HepG2 (cell line): ENCODE data around the gene EFCAB8. TPM values are rescaled to one million over a fixed set of nuclear protein-coding genes. Genes with fewer than 3 reads are reported as not detected.

Experiments
- ATAC-seq: fragments of 200-7000 bp; cut with Tn5 transposase; 3 replicates; pipeline ENCODE4 v1.9.1; 2020; ENCODE audit warnings: mild to moderate bottlenecking, moderate library complexity
- BruUV-seq: library from RNA; stranded (reverse); fragments of 400-500 nt; replicated peaks from 2 replicates; lab custom pipeline; 2021; lab: Mats Ljungman, UMichigan
- CTCF ChIA-PET: fragments of 300-600 bp; formaldehyde crosslinking; extraction: SDS; loops from one replicate; lab custom pipeline; 2021; ENCODE audit warnings: low total read pairs, inconsistent platforms, low intra/inter-chr PET ratio; lab: Yijun Ruan, JAX
- POLR2A ChIA-PET: fragments of 350-600 bp; sonication (Branson Sonifier 250); formaldehyde crosslinking; loops from one replicate; lab custom pipeline; 2020; ENCODE audit warnings: antibody characterized with exemption, inconsistent platforms; lab: Yijun Ruan, JAX
- DNase-seq: peaks from one replicate; pipeline ENCODE4 v3.0.0-alpha.2; 2015; ENCODE audit warnings: low spot score
- FAIRE-seq: peaks from 3 replicates; lab custom pipeline; 2011; peaks lifted over from hg19 to GRCh38; lab: Jason Lieb, UNC
- H2AFZ ChIP-seq: one replicate; pipeline ENCODE4 v1.6.1; 2011; ENCODE audit warnings: low read length, inconsistent platforms
- H3K27ac ChIP-seq: fragments of 300-600 bp; 3 replicates; pipeline ENCODE4 v1.8.0; 2011; ENCODE audit warnings: mixed run types, mild to moderate bottlenecking, mixed read lengths, low read length, inconsistent platforms; ENCODE audit not compliant: insufficient read depth; ENCODE audit errors: extremely low read length
- H3K27me3 ChIP-seq, 2 experiments: fragments of 200-600 bp in 1 of 2; 2 replicates in 1 of 2; 3 replicates in 1 of 2; pipeline versions ENCODE4 v1.6.0 to v1.8.0; 2011; ENCODE audit warnings: low read length in 2 of 2, mild to moderate bottlenecking in 2 of 2, moderate library complexity in 2 of 2, inconsistent platforms in 1 of 2; ENCODE audit not compliant: insufficient read depth in 2 of 2, control insufficient read depth in 1 of 2
- H3K36me3 ChIP-seq, 2 experiments: fragments of 200-600 bp in 1 of 2; replicated peaks in 1 of 2; 2 replicates in 1 of 2; 3 replicates in 1 of 2; pipeline versions ENCODE4 v1.5.1 to v1.8.0; 2011; ENCODE audit warnings: low read length in 2 of 2, inconsistent platforms in 1 of 2; ENCODE audit not compliant: insufficient read depth in 2 of 2, control insufficient read depth in 1 of 2
- H3K4me1 ChIP-seq: 2 replicates; pipeline ENCODE4 v1.5.1; 2012; ENCODE audit warnings: low read length, inconsistent platforms; ENCODE audit not compliant: insufficient read depth
- H3K4me2 ChIP-seq: 2 replicates; pipeline ENCODE4 v1.6.0; 2011; ENCODE audit warnings: low read depth, low read length, inconsistent platforms
- H3K4me3 ChIP-seq, 3 experiments: fragments of 200-600 bp in 1 of 3; sonication (generic), shearing (Covaris generic) in 1 of 3; replicated peaks in 1 of 3; 2 replicates each; pipeline ENCODE4 v1.5.1; 2011 to 2016; ENCODE audit warnings: low read length in 3 of 3, inconsistent platforms in 2 of 3, low read depth in 2 of 3, mild to moderate bottlenecking in 2 of 3, control low read depth in 1 of 3, mixed read lengths in 1 of 3; ENCODE audit not compliant: insufficient read depth in 1 of 3
- H3K79me2 ChIP-seq: one replicate; pipeline ENCODE4 v1.6.1; 2011; ENCODE audit warnings: low read length, inconsistent platforms; ENCODE audit not compliant: insufficient read depth
- H3K9ac ChIP-seq: 2 replicates; pipeline ENCODE4 v1.6.0; 2011; ENCODE audit warnings: mild to moderate bottlenecking, low read depth, low read length, inconsistent platforms; ENCODE audit not compliant: insufficient read depth
- H3K9me3 ChIP-seq: 2 replicates; pipeline ENCODE4 v1.5.1; 2012; ENCODE audit warnings: mild to moderate bottlenecking, low read length
- H4K20me1 ChIP-seq: 2 replicates; pipeline ENCODE4 v1.6.0; 2011; ENCODE audit warnings: inconsistent platforms, mild to moderate bottlenecking, low read length, moderate library complexity; ENCODE audit not compliant: insufficient read depth
- ARID3A ChIP-seq: IDR thresholded peaks from 2 replicates; pipeline ENCODE4 v1.6.1; 2012; ENCODE audit warnings: low read depth, low read length, improper control_type of control experiment
- BCL6 ChIP-seq: IDR thresholded peaks from 2 replicates; pipeline ENCODE4 v1.6.1; 2016; ENCODE audit warnings: missing genetic modification reagents, missing compliant biosample characterization
- FOXP1 ChIP-seq, 2 experiments: fragments of 450-650 bp in 1 of 2; IDR thresholded peaks; 2 replicates each; pipeline ENCODE4 v1.6.1; 2017 to 2018; ENCODE audit warnings: antibody characterized with exemption in 1 of 2
- HNF4A ChIP-seq: sonication (generic); formaldehyde crosslinking; IDR thresholded peaks from 2 replicates; pipeline ENCODE4 v1.4.0; 2020; ENCODE audit warnings: missing genetic modification reagents
- NR2F6 ChIP-seq, 2 experiments: IDR thresholded peaks; 2 replicates each; pipeline ENCODE4 v1.6.1; 2016; ENCODE audit warnings: antibody characterized with exemption in 1 of 2, mild to moderate bottlenecking in 1 of 2
- RARA ChIP-seq: IDR thresholded peaks from 2 replicates; pipeline ENCODE4 v1.6.1; 2016; ENCODE audit warnings: missing genetic modification reagents, missing compliant biosample characterization
- SAP130 ChIP-seq: IDR thresholded peaks from 2 replicates; pipeline ENCODE4 v1.6.1; 2016; ENCODE audit warnings: low read depth
- TEAD3 ChIP-seq: optimal IDR thresholded peaks from 2 replicates; pipeline ENCODE3; 2016; ENCODE audit warnings: borderline replicate concordance
- ZMYM4 ChIP-seq: sonication (generic); formaldehyde crosslinking; IDR thresholded peaks from 2 replicates; pipeline ENCODE4 v1.8.1; 2023; ENCODE audit warnings: mild to moderate bottlenecking, missing genetic modification reagents
- ZNF253 ChIP-seq: sonication (generic); formaldehyde crosslinking; IDR thresholded peaks from 2 replicates; pipeline ENCODE4 v1.8.0; 2022; ENCODE audit warnings: mild to moderate bottlenecking, missing genetic modification reagents, borderline replicate concordance
- ZNF564 ChIP-seq: sonication (generic); formaldehyde crosslinking; IDR thresholded peaks from 2 replicates; pipeline ENCODE4 v1.8.1; 2023; ENCODE audit warnings: mild to moderate bottlenecking, missing genetic modification reagents
- ZNF619 ChIP-seq: sonication (generic); formaldehyde crosslinking; IDR thresholded peaks from 2 replicates; pipeline ENCODE4 v1.4.0; 2020; ENCODE audit warnings: mild to moderate bottlenecking, missing genetic modification reagents
- ZNF720 ChIP-seq: sonication (generic); formaldehyde crosslinking; IDR thresholded peaks from 2 replicates; pipeline ENCODE4 v1.4.0; 2020; ENCODE audit warnings: missing genetic modification reagents
- WGBS: methylation state at CpG from one replicate; pipeline ENCODE4 v1.1.6; 2017; ENCODE audit warnings: low lambda C conversion rate; 5-methylcytosine and 5-hydroxymethylcytosine counted together
- in situ Hi-C: cut with HindIII; loops from 2 replicates; pipeline ENCODE4 v1.10.0; 2017; ENCODE audit warnings: low pct_unique_long_range_greater_than_20kb; ENCODE audit not compliant: extremely low pct_ligation_motif_present
- intact Hi-C: fragments of 100-400 bp; cut with micrococcal nuclease; formaldehyde crosslinking; loops from one replicate; pipeline ENCODE4 v1.10.0; 2022; ENCODE audit not compliant: unreplicated experiment
- polyA plus RNA-seq, 8 experiments: library from polyadenylated mRNA; depleted of rRNA in 3 of 8; stranded (reverse) in 7 of 8; unstranded in 1 of 8; fragments of >200 nt; fragmentation: Illumina TruSeq in 4 of 8; extraction: Trizol in 4 of 8; gene quantifications; 2 replicates each; pipeline versions ENCODE4 v1.2.1 to v1.2.3, GENCODE V29; 2011 to 2016; ENCODE audit warnings: low read depth in 4 of 8, missing spikeins in 1 of 8, mixed read lengths in 1 of 8; ENCODE audit not compliant: insufficient read depth in 1 of 8
- total RNA-seq, 5 experiments: library from RNA; depleted of rRNA; stranded (reverse); fragments of >200 nt; fragmentation: Illumina TruSeq; extraction: Trizol; gene quantifications; 2 replicates each; pipeline ENCODE4 v1.2.3, GENCODE V29; 2016; ENCODE audit warnings: low read depth in 1 of 5
- TF ChIP-seq, protein P1 (sequence below): sonication (generic); formaldehyde crosslinking; IDR thresholded peaks from 2 replicates; pipeline ENCODE4 v1.5.1; 2020; ENCODE audit warnings: mild to moderate bottlenecking, missing genetic modification reagents

EFCAB8 gene
- total and polyA plus RNA-seq, 2 of the 13 experiments (the other 11 are each of a cell fraction or from before 2014, with no cell fraction given), result 0.15 to 0.22 TPM

DNA sequence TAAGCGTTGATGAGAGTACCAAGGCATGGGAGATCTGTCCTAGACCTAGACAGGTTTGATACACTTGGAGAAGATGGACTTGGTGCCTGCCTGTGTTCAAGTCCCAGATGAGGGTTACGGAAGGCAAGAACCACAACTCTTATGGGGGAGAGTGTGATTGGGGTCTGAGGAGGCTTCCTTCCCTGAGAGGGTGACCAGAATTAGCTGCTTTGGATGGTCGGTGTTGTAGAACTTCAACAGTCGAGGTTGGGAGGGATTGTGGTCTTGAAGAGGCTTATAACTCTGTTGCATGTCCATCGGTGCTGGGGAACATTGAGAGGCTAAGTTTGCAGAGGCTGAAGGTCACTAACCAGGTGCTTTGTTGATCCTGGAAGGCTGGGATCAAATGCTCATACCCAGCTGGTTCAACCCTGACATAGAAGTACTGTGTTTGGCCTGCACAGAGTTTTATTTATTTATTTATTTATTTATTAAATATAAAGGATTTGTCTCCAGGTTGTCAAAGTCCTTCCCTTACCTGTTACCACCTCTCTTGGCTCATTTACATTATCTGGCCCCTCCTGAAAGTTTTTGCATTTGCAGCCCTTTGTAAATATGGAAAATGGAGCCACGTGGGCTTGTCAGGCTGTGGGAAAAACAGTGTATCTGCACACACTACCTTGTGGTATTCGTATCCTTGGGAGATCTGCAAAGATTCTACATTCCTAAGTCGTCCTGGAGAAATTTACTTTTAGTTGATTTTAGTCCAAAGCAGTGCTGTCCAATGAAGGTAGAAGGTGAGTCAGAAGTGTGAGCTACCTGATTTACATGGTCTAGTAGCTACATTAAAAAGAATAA is 15.8 kb upstream of the EFCAB8 start (continued):
- TF ChIP-seq ZMYM4 (CRISPR knock-in tag), result 0 out of 2 replicates have a peak, but pooled peaks have one; percentile 14
- 0 out of 2 replicates have a peak, but pooled peaks have one; percentile 25 for TF ChIP-seq ZNF619

DNA sequence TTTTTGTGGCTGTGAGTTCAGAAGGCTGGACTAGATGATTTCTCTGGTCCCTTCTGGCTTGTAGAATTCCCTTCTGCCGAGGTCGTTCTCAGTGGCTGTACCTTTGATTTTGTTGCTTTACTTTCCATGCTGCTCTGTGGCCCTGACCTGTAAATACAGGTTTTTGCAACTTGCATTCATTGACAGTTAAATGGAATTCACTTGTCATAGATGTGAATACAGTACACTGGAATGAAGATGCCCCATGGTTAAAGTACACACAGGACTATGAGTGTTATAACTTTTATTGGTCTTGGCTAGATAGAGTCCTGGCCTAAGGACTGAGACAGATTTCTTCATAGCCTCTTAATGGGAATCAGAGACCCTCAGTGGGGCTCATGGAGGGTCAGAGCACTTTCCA is 12.9 kb upstream of the EFCAB8 start:
- ATAC-seq (peak; percentile 36), FAIRE-seq (no peak)

More for the DNA sequence above, 12.9 kb upstream of the EFCAB8 start:
- no peak overlapping the region for H3K27ac ChIP-seq
- H3K79me2 ChIP-seq, result peaks cover 20% of the 10 kb centered on the region
- H3K9me3 ChIP-seq, result no peaks in the 10 kb centered on the region
- WGBS, result 70% methylated on average over 2 of the region's 2 CpGs
- H3K4me2 ChIP-seq, result no peak overlapping the region
- intact Hi-C loops, result no loop called here
- no TSS peak for BruUV-seq
- CTCF ChIA-PET, result no interaction called here
- TF ChIP-seq BCL6 (CRISPR knock-in tag) (peak; percentile 11; the same call in 1 of the 2 replicates), HNF4A (CRISPR knock-in tag) (0 out of 2 replicates have a peak, but pooled peaks have one; percentile 10), ZNF564 (CRISPR knock-in tag) (no peak), RARA (CRISPR knock-in tag) (0 out of 2 replicates have a peak, but pooled peaks have one; percentile 15), SAP130 (CRISPR knock-in tag) (0 out of 2 replicates have a peak, but pooled peaks have one; percentile 39), FOXP1 (IDR thresholded peaks at IDR 0.05) (no peak), FOXP1 (CRISPR knock-in tag; IDR thresholded peaks at IDR 0.05) (0 out of 2 replicates have a peak, but pooled peaks have one; percentile 7), ARID3A (peak; percentile 42; the same call in 1 of the 2 replicates), ZNF253 (CRISPR knock-in tag) (no peak), TEAD3 (CRISPR knock-in tag) (peak; percentile 20), ZNF720 (CRISPR knock-in tag) (no peak), NR2F6 (IDR thresholded peaks at IDR 0.05) (no peak; the same call in 1 of the 2 replicates), NR2F6 (CRISPR knock-in tag; IDR thresholded peaks at IDR 0.05) (peak; percentile 36; the same call in 1 of the 2 replicates)
- TF ChIP-seq, protein P1, sequence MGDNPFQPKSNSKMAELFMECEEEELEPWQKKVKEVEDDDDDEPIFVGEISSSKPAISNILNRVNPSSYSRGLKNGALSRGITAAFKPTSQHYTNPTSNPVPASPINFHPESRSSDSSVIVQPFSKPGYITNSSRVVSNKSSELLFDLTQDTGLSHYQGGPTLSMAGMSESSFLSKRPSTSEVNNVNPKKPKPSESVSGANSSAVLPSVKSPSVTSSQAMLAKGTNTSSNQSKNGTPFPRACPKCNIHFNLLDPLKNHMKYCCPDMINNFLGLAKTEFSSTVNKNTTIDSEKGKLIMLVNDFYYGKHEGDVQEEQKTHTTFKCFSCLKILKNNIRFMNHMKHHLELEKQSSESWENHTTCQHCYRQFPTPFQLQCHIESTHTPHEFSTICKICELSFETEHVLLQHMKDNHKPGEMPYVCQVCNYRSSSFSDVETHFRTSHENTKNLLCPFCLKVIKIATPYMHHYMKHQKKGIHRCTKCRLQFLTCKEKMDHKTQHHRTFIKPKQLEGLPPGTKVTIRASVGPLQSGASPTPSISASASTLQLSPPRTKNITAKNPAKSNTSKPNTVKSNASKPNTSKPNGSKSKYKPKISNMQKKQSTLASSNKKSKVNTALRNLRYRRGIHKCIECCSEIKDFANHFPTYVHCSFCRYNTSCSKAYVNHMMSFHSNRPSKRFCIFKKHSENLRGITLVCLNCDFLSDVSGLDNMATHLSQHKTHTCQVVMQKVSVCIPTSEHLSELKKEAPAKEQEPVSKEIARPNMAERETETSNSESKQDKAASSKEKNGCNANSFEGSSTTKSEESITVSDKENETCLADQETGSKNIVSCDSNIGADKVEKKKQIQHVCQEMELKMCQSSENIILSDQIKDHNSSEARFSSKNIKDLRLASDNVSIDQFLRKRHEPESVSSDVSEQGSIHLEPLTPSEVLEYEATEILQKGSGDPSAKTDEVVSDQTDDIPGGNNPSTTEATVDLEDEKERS (CRISPR knock-in tag), result no peak
- TF ChIP-seq, all 625 proteins: peak for 8
- DNase-seq, result peak; percentile 66
- H3K9ac ChIP-seq, result no peak overlapping the region
- H2AFZ ChIP-seq, result no peak overlapping the region
- peaks cover 43 to 84% of the 10 kb centered on the region in 2 experiments for H3K36me3 ChIP-seq
- H3K27me3 ChIP-seq, result no peaks in the 10 kb centered on the region
- in situ Hi-C loops, result no loop called here
- POLR2A ChIA-PET, result no interaction called here
- peaks cover 9% of the 10 kb centered on the region for H3K4me1 ChIP-seq
- peaks cover 12% of the 10 kb centered on the region for H4K20me1 ChIP-seq
- no peak overlapping the region for H3K4me3 ChIP-seq
